HepG2 (cell line): ENCODE measurements around the gene GATA5.

Experiments used
- CHD2 ChIP-seq: IDR thresholded peaks from 2 replicates; pipeline ENCODE4 v1.6.1; 2011; ENCODE audit warnings: low read depth, low read length, improper control_type of control experiment
- E2F1 ChIP-seq: sonication (generic); formaldehyde crosslinking; IDR thresholded peaks from 2 replicates; pipeline ENCODE4 v1.5.0; 2020; ENCODE audit warnings: missing genetic modification reagents
- HDAC6 ChIP-seq: fragments of 200-600 bp; sonication (generic); IDR thresholded peaks from 2 replicates; pipeline ENCODE4 v1.7.0; 2017; ENCODE audit warnings: mild to moderate bottlenecking, antibody characterized with exemption, low read length, low read depth
- HMGA1 ChIP-seq: sonication (generic); formaldehyde crosslinking; conservative IDR thresholded peaks from 2 replicates; pipeline ENCODE4 v1.4.0; 2020; ENCODE audit warnings: missing genetic modification reagents
- ZBTB8A ChIP-seq: sonication (generic); formaldehyde crosslinking; IDR thresholded peaks from 2 replicates; pipeline ENCODE4 v1.4.0; 2020; ENCODE audit warnings: mild to moderate bottlenecking, low read depth, missing genetic modification reagents, borderline replicate concordance
- ZC3H13 ChIP-seq: sonication (generic); formaldehyde crosslinking; IDR thresholded peaks from 2 replicates; pipeline ENCODE4 v1.8.1; 2023; ENCODE audit warnings: mild to moderate bottlenecking, missing genetic modification reagents, moderate library complexity
- ZNF274 ChIP-seq: sonication (generic); formaldehyde crosslinking; IDR thresholded peaks from 2 replicates; pipeline ENCODE4 v1.5.1; 2020; ENCODE audit warnings: mild to moderate bottlenecking, missing genetic modification reagents
- ZNF687 ChIP-seq: sonication (generic); formaldehyde crosslinking; IDR thresholded peaks from 2 replicates; pipeline ENCODE4 v1.5.1; 2020; ENCODE audit warnings: mild to moderate bottlenecking, missing genetic modification reagents, moderate library complexity

- TF ChIP-seq ZBTB8A (CRISPR knock-in tag): no peak
- no peak for TF ChIP-seq CHD2
- TF ChIP-seq ZC3H13 (CRISPR knock-in tag): no peak
- TF ChIP-seq HMGA1 (CRISPR knock-in tag): no peak
- no peak for TF ChIP-seq HDAC6
- no peak for TF ChIP-seq ZNF274 (CRISPR knock-in tag)
- TF ChIP-seq ZNF687 (CRISPR knock-in tag): no peak
- TF ChIP-seq E2F1 (CRISPR knock-in tag): no peak
Measured at GRCh38 chr20:62459488-62459887, 16.3 kb downstream of the GATA5 start.
